K562 (cell line): ENCODE data around the gene PIP4K2C. TPM values are rescaled to one million over a fixed set of nuclear protein-coding genes. Genes with fewer than 3 reads are reported as not detected.

Experiments used
- ATAC-seq: fragments of 200-7000 bp; cut with Tn5 transposase; 3 replicates; pipeline ENCODE4 v1.9.1; 2020; ENCODE audit warnings: moderate library complexity
- BruUV-seq: library from RNA; stranded (reverse); fragments of 400-500 nt; replicated peaks from 2 replicates; lab custom pipeline; 2021; lab: Mats Ljungman, UMichigan
- CTCF ChIA-PET: fragments of 300-600 bp; formaldehyde crosslinking; extraction: SDS; loops from one replicate; lab custom pipeline; 2021; ENCODE audit warnings: low intra/inter-chr PET ratio; lab: Yijun Ruan, JAX
- POLR2A ChIA-PET: fragments of 300-600, 350-650 bp; sonication (Branson Sonifier 250); formaldehyde crosslinking; extraction: SDS; loops from one replicate; lab custom pipeline; 2021; ENCODE audit warnings: antibody characterized with exemption, inconsistent platforms; lab: Yijun Ruan, JAX
- DNase-seq, 4 experiments: peaks; one replicate each; pipeline versions ENCODE4 v3.0.0 to v3.0.0-alpha.2; 2011 to 2018; ENCODE audit warnings: low spot score in 3 of 4, mixed read lengths in 3 of 4; ENCODE audit errors: extremely low read depth in 1 of 4
- FAIRE-seq: peaks from 2 replicates; lab custom pipeline; 2011; peaks lifted over from hg19 to GRCh38; lab: Jason Lieb, UNC
- H2AFZ ChIP-seq: 2 replicates; pipeline ENCODE4 v1.6.0; 2011; ENCODE audit warnings: low read depth, low read length, control low read depth, inconsistent platforms
- H3K27ac ChIP-seq: fragments of 200-600 bp; 3 replicates; pipeline ENCODE4 v1.8.0; 2011; ENCODE audit warnings: low read depth, mild to moderate bottlenecking, control low read depth, inconsistent platforms, low read length, moderate library complexity, mixed read lengths; ENCODE audit errors: extremely low read depth
- H3K27me3 ChIP-seq, 2 experiments: fragments of 300-600 bp in 1 of 2; 2 replicates in 1 of 2; 3 replicates in 1 of 2; pipeline versions ENCODE4 v1.6.0 to v1.8.0; 2011; ENCODE audit warnings: inconsistent platforms in 2 of 2, low read length in 2 of 2, mild to moderate bottlenecking in 1 of 2, mixed read lengths in 1 of 2, moderate library complexity in 1 of 2; ENCODE audit not compliant: control insufficient read depth in 2 of 2, insufficient read depth in 2 of 2
- H3K36me3 ChIP-seq: fragments of 300-600 bp; 3 replicates; pipeline ENCODE4 v1.8.0; 2011; ENCODE audit warnings: mild to moderate bottlenecking, low read length, inconsistent platforms; ENCODE audit not compliant: control insufficient read depth, insufficient read depth
- H3K4me1 ChIP-seq, 2 experiments: fragments of 200-600 bp in 1 of 2; replicated peaks in 1 of 2; 2 replicates in 1 of 2; 3 replicates in 1 of 2; pipeline versions ENCODE4 v1.5.1 to v1.8.0; 2011; ENCODE audit warnings: inconsistent platforms in 2 of 2, low read length in 2 of 2, mild to moderate bottlenecking in 1 of 2, mixed read lengths in 1 of 2, moderate library complexity in 1 of 2; ENCODE audit not compliant: control insufficient read depth in 2 of 2, insufficient read depth in 2 of 2
- H3K4me2 ChIP-seq: 2 replicates; pipeline ENCODE4 v1.6.1; 2011; ENCODE audit warnings: low read length, control low read depth, inconsistent platforms, mixed read lengths; ENCODE audit not compliant: insufficient read depth
- H3K4me3 ChIP-seq: fragments of 200-600 bp; sonication (generic), shearing (Covaris generic); 2 replicates; pipeline ENCODE4 v1.5.1; 2016; ENCODE audit warnings: control low read depth, inconsistent platforms
- H3K79me2 ChIP-seq: fragments of 200-600 bp; 3 replicates; pipeline ENCODE4 v1.8.0; 2011; ENCODE audit warnings: low read length, inconsistent platforms; ENCODE audit not compliant: control insufficient read depth, insufficient read depth
- H3K9ac ChIP-seq, 2 experiments: 2 replicates each; pipeline versions ENCODE4 v1.6.0 to v1.6.1; 2011; ENCODE audit warnings: low read depth in 2 of 2, low read length in 2 of 2, control low read depth in 1 of 2, inconsistent platforms in 1 of 2, mild to moderate bottlenecking in 1 of 2, mixed read lengths in 1 of 2; ENCODE audit not compliant: insufficient read depth in 1 of 2
- H3K9me1 ChIP-seq: one replicate; pipeline ENCODE4 v1.6.0; 2011; ENCODE audit warnings: inconsistent platforms, mild to moderate bottlenecking, low read length, moderate library complexity; ENCODE audit not compliant: control insufficient read depth, insufficient read depth
- H3K9me3 ChIP-seq: replicated peaks from 2 replicates; pipeline ENCODE4 v1.5.1; 2011; ENCODE audit warnings: low read depth, low read length, inconsistent platforms; ENCODE audit not compliant: control insufficient read depth, insufficient read depth
- H4K20me1 ChIP-seq: replicated peaks from 2 replicates; pipeline ENCODE4 v1.6.1; 2011; ENCODE audit warnings: low read length, inconsistent platforms, mixed read lengths; ENCODE audit not compliant: control insufficient read depth, insufficient read depth
- ARID2 ChIP-seq: fragments of 450-650 bp; IDR thresholded peaks from 2 replicates; pipeline ENCODE4 v1.6.1; 2017; ENCODE audit warnings: antibody characterized with exemption, mild to moderate bottlenecking
- CBFA2T3 ChIP-seq: fragments of 450-650 bp; IDR thresholded peaks from 2 replicates; pipeline ENCODE4 v1.6.1; 2017
- HCFC1 ChIP-seq: IDR thresholded peaks from 2 replicates; pipeline ENCODE4 v1.6.1; 2012; ENCODE audit warnings: low read depth, low read length, improper control_type of control experiment
- KDM1A ChIP-seq, 2 experiments: fragments of 450-650 bp; IDR thresholded peaks; 2 replicates each; pipeline ENCODE4 v1.6.1; 2016; ENCODE audit warnings: mild to moderate bottlenecking in 2 of 2
- KLF13 ChIP-seq: fragments of 450-650 bp; IDR thresholded peaks from 2 replicates; pipeline ENCODE4 v1.6.1; 2016; ENCODE audit warnings: missing genetic modification characterization, low read depth, mild to moderate bottlenecking, missing compliant biosample characterization, moderate library complexity, borderline replicate concordance
- MAZ ChIP-seq, 2 experiments: fragments of 450-650 bp in 1 of 2; sonication (generic) in 1 of 2; formaldehyde crosslinking; IDR thresholded peaks in 1 of 2; conservative IDR thresholded peaks in 1 of 2; 2 replicates each; pipeline versions ENCODE4 v1.4.0 to v1.5.0; 2020; ENCODE audit warnings: mild to moderate bottlenecking in 1 of 2, missing genetic modification reagents in 1 of 2
- RAD51 ChIP-seq: fragments of 450-650 bp; IDR thresholded peaks from 2 replicates; pipeline ENCODE4 v1.7.1; 2016; ENCODE audit warnings: low read depth, mild to moderate bottlenecking, borderline replicate concordance
- ZBTB7A ChIP-seq: IDR thresholded peaks from 2 replicates; pipeline ENCODE4 v1.6.1; 2011; ENCODE audit warnings: low read depth, mild to moderate bottlenecking, low read length, moderate library complexity, borderline replicate concordance; ENCODE audit not compliant: control insufficient read depth
- WGBS: fragments of 100-300 bp; shearing (Covaris generic); methylation state at CpG from one replicate; pipeline ENCODE4 v1.1.6; 2016; ENCODE audit warnings: low coverage, mixed read lengths; ENCODE audit not compliant: insufficient coverage; ENCODE audit errors: missing lambda C conversion rate; 5-methylcytosine and 5-hydroxymethylcytosine counted together
- in situ Hi-C: fragments of 300-500 bp; cut with MboI; formaldehyde crosslinking; loops from 4 replicates; pipeline ENCODE4 v1.15.0; 2018; ENCODE audit warnings: inconsistent platforms, mixed read lengths
- intact Hi-C: fragments of 100-400 bp; cut with micrococcal nuclease; formaldehyde crosslinking; loops from 2 replicates; pipeline ENCODE4 v1.14.2; 2022
- polyA plus RNA-seq, 8 experiments: library from polyadenylated mRNA; depleted of rRNA in 4 of 8; stranded (reverse) in 5 of 8; unstranded in 3 of 8; fragments of >200 nt; fragmentation: Nextera tagmentation in 2 of 8; fragmentation: Illumina TruSeq in 1 of 8; extraction: Ambion mirVana in 2 of 8; extraction: Trizol in 1 of 8; gene quantifications; 2 replicates each; pipeline versions ENCODE4 v1.2.1 to v1.2.3, GENCODE V29; 2011 to 2014; ENCODE audit warnings: inconsistent platforms in 1 of 8, missing spikeins in 1 of 8
- total RNA-seq, 7 experiments: library from RNA; depleted of rRNA in 6 of 7; stranded (reverse); fragments of >200 nt in 6 of 7; fragmentation: Illumina TruSeq in 2 of 7; extraction: Trizol in 2 of 7; gene quantifications; 2 replicates each; pipeline versions ENCODE4 v1.2.1 to v1.2.3, GENCODE V29; 2011 to 2021; ENCODE audit warnings: low replicate concordance in 1 of 7
- TF ChIP-seq, protein P1 (sequence below): IDR thresholded peaks from 2 replicates; pipeline ENCODE4 v1.6.1; 2011; ENCODE audit warnings: borderline replicate concordance, low read depth, mild to moderate bottlenecking, moderate library complexity, low read length; ENCODE audit not compliant: insufficient read depth, poor library complexity, severe bottlenecking
- TF ChIP-seq, protein P2 (sequence below): IDR thresholded peaks from 2 replicates; pipeline ENCODE4 v1.6.1; 2012; ENCODE audit warnings: low read depth, low read length, improper control_type of control experiment, borderline replicate concordance
- TF ChIP-seq, protein P3 (sequence below), 3 experiments: IDR thresholded peaks in 2 of 3; conservative IDR thresholded peaks in 1 of 3; 2 replicates each; pipeline ENCODE4 v1.5.1; 2011 to 2012; ENCODE audit warnings: low read length in 3 of 3, mild to moderate bottlenecking in 3 of 3, control low read depth in 2 of 3, improper control_type of control experiment in 1 of 3, inconsistent platforms in 1 of 3, low read depth in 1 of 3, mixed read lengths in 1 of 3, moderate library complexity in 1 of 3; ENCODE audit not compliant: insufficient read depth in 2 of 3

The PIP4K2C gene
- total and polyA plus RNA-seq, 9 of the 15 experiments (the other 6 are each of a cell fraction or from before 2014, with no cell fraction given), result 9.0 to 41.4 (median 18.3) TPM

DNA sequence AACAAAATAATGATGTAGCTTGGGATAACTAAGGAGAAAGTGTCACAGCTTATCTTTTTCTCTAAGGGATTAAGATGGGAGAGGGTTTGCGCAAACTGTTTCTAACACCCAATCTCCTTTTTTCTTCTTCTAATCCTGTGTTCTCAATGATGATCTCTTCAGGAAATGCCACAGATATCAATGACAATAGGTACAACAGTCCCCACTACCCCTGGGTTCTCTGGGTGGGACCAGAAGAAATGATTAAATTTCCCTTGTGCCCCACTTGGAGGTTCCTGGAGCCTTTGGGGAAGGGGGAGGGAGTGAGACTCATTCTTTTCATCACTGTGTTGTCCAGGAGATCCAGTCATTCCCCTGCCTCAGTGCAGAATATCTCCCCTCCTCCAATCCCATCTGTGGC is 8.6 kb upstream of the PIP4K2C start (continued):
- no peak for TF ChIP-seq KLF13 (tag)

DNA sequence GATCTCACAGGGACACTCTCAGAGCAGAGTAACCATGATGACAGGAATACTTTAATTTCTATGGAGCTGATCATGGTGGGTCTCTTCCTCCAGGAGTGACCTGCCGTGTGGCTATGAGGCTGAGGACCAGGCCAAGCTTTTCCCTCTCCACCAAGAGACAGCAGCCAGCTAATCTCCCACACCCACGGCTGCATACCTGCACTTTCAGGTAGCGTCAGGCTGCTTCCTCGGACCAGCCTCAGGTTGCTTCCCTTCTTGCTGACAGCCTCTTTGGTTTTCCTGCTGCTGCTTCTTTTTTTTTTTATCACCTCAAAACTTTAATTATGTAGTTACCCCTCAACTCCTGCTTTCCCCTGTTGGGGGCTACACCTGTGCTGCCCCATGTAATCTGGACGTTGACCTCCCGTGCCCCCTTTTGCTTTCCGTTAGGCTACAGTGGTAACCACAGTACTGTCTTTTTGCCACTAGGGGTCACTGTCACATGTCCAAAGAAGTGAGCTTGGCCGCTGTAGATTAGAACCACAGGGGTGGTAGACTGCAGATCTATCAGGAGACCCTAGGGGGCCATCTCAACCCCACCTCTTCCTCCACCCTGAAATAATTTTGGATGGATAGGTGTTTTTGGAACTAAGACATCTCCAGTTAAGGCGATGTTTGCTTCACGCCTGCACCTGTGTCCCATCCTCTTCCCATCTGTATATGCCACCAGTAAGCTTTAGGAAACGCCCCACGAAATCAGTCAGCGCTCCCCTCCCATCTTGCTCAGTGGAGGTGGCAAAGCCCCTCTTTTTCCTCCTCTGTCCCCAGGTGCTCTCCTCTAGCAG is 7.8 kb upstream of the PIP4K2C start:
- Histone ChIP-seq H2AFZ (no peak overlapping the region), H3K4me2 (no peak overlapping the region), H3K27me3 (no peaks in the 10 kb centered on the region), H3K4me1 (no peaks in the 10 kb centered on the region; a peak in 2 of 5 replicates), H3K9ac (no peak overlapping the region), H4K20me1 (peaks cover 3% of the 10 kb centered on the region; the same call in 1 of the 2 replicates), H3K9me3 (no peaks in the 10 kb centered on the region), H3K27ac (no peak overlapping the region), H3K79me2 (no peaks in the 10 kb centered on the region), H3K4me3 (no peak overlapping the region), H3K36me3 (peaks cover 66% of the 10 kb centered on the region; the same call in 2 of the 3 replicates), H3K9me1 (no peaks in the 10 kb centered on the region)
- no TSS peak for BruUV-seq
- ChIA-PET POLR2A (interaction anchor here (0.6 to 1.4 kb wide), 15 partner anchors 8 to 191 kb away, joined by 3 to 9 read pairs (median 4); partner anchors contain the start of genes CDK4 and DDIT3), CTCF (interaction anchor here (0.6 to 4.6 kb wide), 10 partner anchors 38 to 323 kb away, joined by 3 to 36 read pairs (median 4); partner anchors contain the start of gene B4GALNT1)
- ATAC-seq (peak; percentile 98), DNase-seq (peak; percentile 88 to 94 (median 92)), FAIRE-seq (peak; percentile 98)
- in situ Hi-C loops (no loop called here), intact Hi-C loops (loop anchor here (1.0 to 2.0 kb wide), 5 partner anchors 38 to 322 kb away; partner anchors contain the start of gene B4GALNT1)
- WGBS, result 51% methylated on average over 13 of the region's 13 CpGs
- TF ChIP-seq, protein P1, sequence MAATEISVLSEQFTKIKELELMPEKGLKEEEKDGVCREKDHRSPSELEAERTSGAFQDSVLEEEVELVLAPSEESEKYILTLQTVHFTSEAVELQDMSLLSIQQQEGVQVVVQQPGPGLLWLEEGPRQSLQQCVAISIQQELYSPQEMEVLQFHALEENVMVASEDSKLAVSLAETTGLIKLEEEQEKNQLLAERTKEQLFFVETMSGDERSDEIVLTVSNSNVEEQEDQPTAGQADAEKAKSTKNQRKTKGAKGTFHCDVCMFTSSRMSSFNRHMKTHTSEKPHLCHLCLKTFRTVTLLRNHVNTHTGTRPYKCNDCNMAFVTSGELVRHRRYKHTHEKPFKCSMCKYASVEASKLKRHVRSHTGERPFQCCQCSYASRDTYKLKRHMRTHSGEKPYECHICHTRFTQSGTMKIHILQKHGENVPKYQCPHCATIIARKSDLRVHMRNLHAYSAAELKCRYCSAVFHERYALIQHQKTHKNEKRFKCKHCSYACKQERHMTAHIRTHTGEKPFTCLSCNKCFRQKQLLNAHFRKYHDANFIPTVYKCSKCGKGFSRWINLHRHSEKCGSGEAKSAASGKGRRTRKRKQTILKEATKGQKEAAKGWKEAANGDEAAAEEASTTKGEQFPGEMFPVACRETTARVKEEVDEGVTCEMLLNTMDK, result peak; percentile 57
- TF ChIP-seq ARID2, result peak; percentile 51; the same call in 1 of the 2 replicates
- TF ChIP-seq RAD51, result no peak; the same call in 1 of the 2 replicates
- TF ChIP-seq MAZ (CRISPR knock-in tag; conservative IDR thresholded peaks at IDR 0.05 in 1 of 2, IDR thresholded peaks at IDR 0.05 in 1 of 2), result peak in 1 of 2 experiments; percentile 73; a peak in 1 of 4 replicates
- peak; percentile 43 to 50; a peak in 2 of 4 replicates for TF ChIP-seq KDM1A (IDR thresholded peaks at IDR 0.05)
- TF ChIP-seq, protein P2, sequence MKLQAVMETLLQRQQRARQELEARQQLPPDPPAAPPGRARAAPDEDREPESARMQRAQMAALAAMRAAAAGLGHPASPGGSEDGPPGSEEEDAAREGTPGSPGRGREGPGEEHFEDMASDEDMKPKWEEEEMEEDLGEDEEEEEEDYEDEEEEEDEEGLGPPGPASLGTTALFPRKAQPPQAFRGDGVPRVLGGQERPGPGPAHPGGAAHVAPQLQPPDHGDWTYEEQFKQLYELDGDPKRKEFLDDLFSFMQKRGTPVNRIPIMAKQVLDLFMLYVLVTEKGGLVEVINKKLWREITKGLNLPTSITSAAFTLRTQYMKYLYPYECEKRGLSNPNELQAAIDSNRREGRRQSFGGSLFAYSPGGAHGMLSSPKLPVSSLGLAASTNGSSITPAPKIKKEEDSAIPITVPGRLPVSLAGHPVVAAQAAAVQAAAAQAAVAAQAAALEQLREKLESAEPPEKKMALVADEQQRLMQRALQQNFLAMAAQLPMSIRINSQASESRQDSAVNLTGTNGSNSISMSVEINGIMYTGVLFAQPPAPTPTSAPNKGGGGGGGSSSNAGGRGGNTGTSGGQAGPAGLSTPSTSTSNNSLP, result 0 out of 2 replicates have a peak, but pooled peaks have one; percentile 27
- peak; percentile 78 for TF ChIP-seq ZBTB7A
- TF ChIP-seq, protein P3, sequence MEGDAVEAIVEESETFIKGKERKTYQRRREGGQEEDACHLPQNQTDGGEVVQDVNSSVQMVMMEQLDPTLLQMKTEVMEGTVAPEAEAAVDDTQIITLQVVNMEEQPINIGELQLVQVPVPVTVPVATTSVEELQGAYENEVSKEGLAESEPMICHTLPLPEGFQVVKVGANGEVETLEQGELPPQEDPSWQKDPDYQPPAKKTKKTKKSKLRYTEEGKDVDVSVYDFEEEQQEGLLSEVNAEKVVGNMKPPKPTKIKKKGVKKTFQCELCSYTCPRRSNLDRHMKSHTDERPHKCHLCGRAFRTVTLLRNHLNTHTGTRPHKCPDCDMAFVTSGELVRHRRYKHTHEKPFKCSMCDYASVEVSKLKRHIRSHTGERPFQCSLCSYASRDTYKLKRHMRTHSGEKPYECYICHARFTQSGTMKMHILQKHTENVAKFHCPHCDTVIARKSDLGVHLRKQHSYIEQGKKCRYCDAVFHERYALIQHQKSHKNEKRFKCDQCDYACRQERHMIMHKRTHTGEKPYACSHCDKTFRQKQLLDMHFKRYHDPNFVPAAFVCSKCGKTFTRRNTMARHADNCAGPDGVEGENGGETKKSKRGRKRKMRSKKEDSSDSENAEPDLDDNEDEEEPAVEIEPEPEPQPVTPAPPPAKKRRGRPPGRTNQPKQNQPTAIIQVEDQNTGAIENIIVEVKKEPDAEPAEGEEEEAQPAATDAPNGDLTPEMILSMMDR (IDR thresholded peaks at IDR 0.05 in 2 of 3, conservative IDR thresholded peaks at IDR 0.05 in 1 of 3; ENCODE audit: insufficient read depth in 2 of 3, low read depth in 1 of 3, low read length in 3 of 3), result peak; percentile 97 to 99 (median 99)
- TF ChIP-seq HCFC1, result peak; percentile 32; the same call in 1 of the 2 replicates
- 0 out of 2 replicates have a peak, but pooled peaks have one; percentile 3 for TF ChIP-seq CBFA2T3
